Osteocyte (in vitro differentiated cells): Measurements from ENCODE around the gene CRYBA4. TPM values are rescaled to one million over a fixed set of nuclear protein-coding genes. Genes with fewer than 3 reads are reported as not detected.

Experiments used
- DNase-seq: peaks from one replicate; pipeline ENCODE4 v3.0.0; 2021; ENCODE audit warnings: mixed read lengths; ENCODE audit not compliant: unreplicated experiment; ENCODE audit errors: extremely low spot score
- H3K27ac Mint-ChIP-seq: one replicate; pipeline ENCODE4 v1.8.0; 2021; ENCODE audit warnings: mild to moderate bottlenecking, mixed read lengths; ENCODE audit not compliant: unreplicated experiment
- H3K27me3 Mint-ChIP-seq: one replicate; pipeline ENCODE4 v1.8.0; 2021; ENCODE audit warnings: mixed read lengths; ENCODE audit not compliant: unreplicated experiment
- H3K36me3 Mint-ChIP-seq: one replicate; pipeline ENCODE4 v1.8.0; 2021; ENCODE audit warnings: mixed read lengths; ENCODE audit not compliant: unreplicated experiment
- H3K4me1 Mint-ChIP-seq: one replicate; pipeline ENCODE4 v1.8.0; 2021; ENCODE audit warnings: mixed read lengths; ENCODE audit not compliant: unreplicated experiment
- H3K4me3 Mint-ChIP-seq: one replicate; pipeline ENCODE4 v1.8.0; 2021; ENCODE audit warnings: mild to moderate bottlenecking, moderate library complexity, mixed read lengths; ENCODE audit not compliant: unreplicated experiment
- H3K9me3 Mint-ChIP-seq: one replicate; pipeline ENCODE4 v1.8.0; 2021; ENCODE audit warnings: mixed read lengths; ENCODE audit not compliant: unreplicated experiment
- CTCF ChIP-seq: fragments of 200-600 bp; sonication (generic); IDR thresholded peaks from 2 replicates; pipeline ENCODE4 v1.5.0; 2021; ENCODE audit warnings: antibody characterized with exemption, mild to moderate bottlenecking, moderate library complexity
- total RNA-seq: library from RNA; stranded (reverse); gene quantifications from 2 replicates; pipeline ENCODE4 v1.2.1, GENCODE V29; 2021

Gene CRYBA4
- total RNA-seq, 1 donor from 2014 or later = not detected

GRCh38 chr22:26585104-26585790, 36.5 kb upstream of the CRYBA4 start:
- Mint-ChIP-seq H3K27me3 (no peaks in the 10 kb centered on the region), H3K4me3 (peak overlapping the region; percentile 23), H3K36me3 (no peaks in the 10 kb centered on the region), H3K4me1 (peaks cover 38% of the 10 kb centered on the region), H3K9me3 (no peaks in the 10 kb centered on the region), H3K27ac (peak overlapping the region; percentile 65)
- no peak for DNase-seq
- peak; percentile 21 for TF ChIP-seq CTCF

- no peaks in the 10 kb centered on the region for H3K9me3 Mint-ChIP-seq
- no peak for TF ChIP-seq CTCF
- no peaks in the 10 kb centered on the region for H3K27me3 Mint-ChIP-seq
- no peak overlapping the region for H3K4me3 Mint-ChIP-seq
- H3K4me1 Mint-ChIP-seq = peaks cover 42% of the 10 kb centered on the region
- no peak for DNase-seq
- no peak overlapping the region for H3K27ac Mint-ChIP-seq
- no peaks in the 10 kb centered on the region for H3K36me3 Mint-ChIP-seq
Measured at GRCh38 chr22:26586556-26587325, 35.0 kb upstream of the CRYBA4 start.

- TF ChIP-seq CTCF = no peak
- Mint-ChIP-seq H3K9me3 (no peaks in the 10 kb centered on the region), H3K4me1 (peaks cover 42% of the 10 kb centered on the region), H3K36me3 (no peaks in the 10 kb centered on the region), H3K4me3 (peak overlapping the region; percentile 78), H3K27ac (no peak overlapping the region), H3K27me3 (peaks cover 13% of the 10 kb centered on the region)
- no peak for DNase-seq
Measured at GRCh38 chr22:26587991-26588613, 33.7 kb upstream of the CRYBA4 start.

GRCh38 chr22:26588729-26589366, 32.9 kb upstream of the CRYBA4 start:
- Mint-ChIP-seq H3K27me3 (peaks cover 15% of the 10 kb centered on the region), H3K4me1 (peaks cover 40% of the 10 kb centered on the region), H3K27ac (no peak overlapping the region), H3K4me3 (peak overlapping the region; percentile 78), H3K36me3 (no peaks in the 10 kb centered on the region), H3K9me3 (no peaks in the 10 kb centered on the region)
- TF ChIP-seq CTCF = no peak
- DNase-seq = no peak
